GM21526 (cell line): ENCODE measurements around the gene DNAJB13.

Experiments used
- ATAC-seq: cut with Tn5 transposase; IDR thresholded peaks from one replicate; pipeline ENCODE4 v1.9.1; 2021; ENCODE audit warnings: moderate library complexity; ENCODE audit not compliant: unreplicated experiment, low FRiP score

DNAJB13 gene

GRCh38 chr11:73949912-73950311 is 914 bp upstream of the DNAJB13 start:
- no peak for ATAC-seq

- ATAC-seq: no peak
Observed at GRCh38 chr11:73951797-73952196, 971 bp downstream of the DNAJB13 start.

GRCh38 chr11:73956876-73957653 is 6.2 kb downstream of the DNAJB13 start:
- no peak for ATAC-seq

- no peak for ATAC-seq
Observed at GRCh38 chr11:73957654-73958361, 7.0 kb downstream of the DNAJB13 start.

GRCh38 chr11:73958521-73959141 is 7.8 kb downstream of the DNAJB13 start:
- ATAC-seq: no peak

GRCh38 chr11:73961321-73961720 is 10.5 kb downstream of the DNAJB13 start:
- no peak for ATAC-seq

GRCh38 chr11:73962101-73962705 is 11.4 kb downstream of the DNAJB13 start:
- ATAC-seq: no peak

GRCh38 chr11:73963861-73964260 is 13.0 kb downstream of the DNAJB13 start:
- no peak for ATAC-seq

GRCh38 chr11:73965076-73965763 is 14.4 kb downstream of the DNAJB13 start:
- no peak for ATAC-seq

- ATAC-seq: no peak
Observed at GRCh38 chr11:73965764-73966121, 14.9 kb downstream of the DNAJB13 start.

- no peak for ATAC-seq
Observed at GRCh38 chr11:73968356-73968966, 17.6 kb downstream of the DNAJB13 start.

- ATAC-seq: no peak
Observed at GRCh38 chr11:73969091-73969490, 18.3 kb downstream of the DNAJB13 start.

GRCh38 chr11:73969991-73970800 is 19.4 kb downstream of the DNAJB13 start:
- ATAC-seq: no peak

GRCh38 chr11:73971175-73971719 is 20.4 kb downstream of the DNAJB13 start:
- no peak for ATAC-seq

GRCh38 chr11:73972187-73972586 is 21.4 kb downstream of the DNAJB13 start:
- no peak for ATAC-seq

- ATAC-seq: no peak
Observed at GRCh38 chr11:73972620-73973449, 22.0 kb downstream of the DNAJB13 start.

GRCh38 chr11:73974604-73975478 is 24.0 kb downstream of the DNAJB13 start:
- no peak for ATAC-seq

- ATAC-seq: no peak
Observed at GRCh38 chr11:73975479-73975757, 24.6 kb downstream of the DNAJB13 start.
